NCI-H1105 treated with DMSO at 0.1 percent for 48 hours (cell line): ENCODE measurements around the gene INTS4.
"Not testable (repeated sequence)": the region's sequence is repeated elsewhere in the genome, so short reads cannot be mapped to it uniquely, and the experiment has no call there.

ENCODE experiments used
- DNase-seq: peaks from one replicate; lab custom pipeline; 2025; lab: John Stamatoyannopoulos, UW

INTS4 gene, protein sequence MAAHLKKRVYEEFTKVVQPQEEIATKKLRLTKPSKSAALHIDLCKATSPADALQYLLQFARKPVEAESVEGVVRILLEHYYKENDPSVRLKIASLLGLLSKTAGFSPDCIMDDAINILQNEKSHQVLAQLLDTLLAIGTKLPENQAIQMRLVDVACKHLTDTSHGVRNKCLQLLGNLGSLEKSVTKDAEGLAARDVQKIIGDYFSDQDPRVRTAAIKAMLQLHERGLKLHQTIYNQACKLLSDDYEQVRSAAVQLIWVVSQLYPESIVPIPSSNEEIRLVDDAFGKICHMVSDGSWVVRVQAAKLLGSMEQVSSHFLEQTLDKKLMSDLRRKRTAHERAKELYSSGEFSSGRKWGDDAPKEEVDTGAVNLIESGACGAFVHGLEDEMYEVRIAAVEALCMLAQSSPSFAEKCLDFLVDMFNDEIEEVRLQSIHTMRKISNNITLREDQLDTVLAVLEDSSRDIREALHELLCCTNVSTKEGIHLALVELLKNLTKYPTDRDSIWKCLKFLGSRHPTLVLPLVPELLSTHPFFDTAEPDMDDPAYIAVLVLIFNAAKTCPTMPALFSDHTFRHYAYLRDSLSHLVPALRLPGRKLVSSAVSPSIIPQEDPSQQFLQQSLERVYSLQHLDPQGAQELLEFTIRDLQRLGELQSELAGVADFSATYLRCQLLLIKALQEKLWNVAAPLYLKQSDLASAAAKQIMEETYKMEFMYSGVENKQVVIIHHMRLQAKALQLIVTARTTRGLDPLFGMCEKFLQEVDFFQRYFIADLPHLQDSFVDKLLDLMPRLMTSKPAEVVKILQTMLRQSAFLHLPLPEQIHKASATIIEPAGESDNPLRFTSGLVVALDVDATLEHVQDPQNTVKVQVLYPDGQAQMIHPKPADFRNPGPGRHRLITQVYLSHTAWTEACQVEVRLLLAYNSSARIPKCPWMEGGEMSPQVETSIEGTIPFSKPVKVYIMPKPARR

DNA sequence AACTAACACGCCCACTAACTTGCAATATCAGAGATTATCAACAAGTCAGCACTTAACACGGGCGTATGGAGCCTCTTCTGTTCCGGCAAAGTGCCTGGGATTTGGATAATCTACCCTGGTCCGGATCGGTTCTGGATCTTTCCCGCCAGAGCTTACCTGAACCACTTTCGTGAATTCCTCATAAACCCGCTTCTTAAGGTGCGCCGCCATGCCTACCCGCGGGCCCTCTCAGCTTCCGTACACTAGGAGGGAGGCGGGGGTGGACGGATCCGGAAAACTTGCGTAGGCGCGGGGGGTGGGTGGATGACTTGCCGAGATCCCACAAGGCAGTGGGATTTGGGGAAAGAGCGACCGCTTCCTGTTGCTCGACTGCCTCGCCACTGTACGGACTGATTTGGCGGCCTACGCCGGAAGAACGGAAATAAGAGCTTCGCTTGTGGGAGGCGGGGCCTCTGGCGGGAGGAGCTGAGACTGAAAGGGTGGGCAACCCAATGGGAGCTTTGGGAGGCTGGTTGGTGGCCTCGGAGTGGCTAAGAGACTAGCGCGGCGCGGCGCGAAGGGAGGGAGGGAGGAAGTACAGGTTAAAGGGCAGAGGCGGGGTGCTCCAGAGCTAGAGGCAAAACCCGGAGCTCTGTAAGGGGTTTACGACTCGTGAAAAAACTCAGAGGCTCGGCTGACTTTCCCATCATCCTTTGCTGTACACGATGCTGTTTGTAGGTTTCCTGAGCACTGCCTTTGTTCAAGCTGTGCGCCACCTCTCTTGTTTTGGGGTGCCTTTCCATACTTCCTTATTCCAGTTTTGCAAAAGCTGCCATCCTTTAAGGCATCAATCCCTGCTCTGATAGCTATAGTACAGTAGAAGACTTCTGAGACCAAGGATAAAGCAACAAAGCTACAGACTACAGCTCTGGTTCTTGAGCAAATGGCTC lies at the start of gene INTS4:
TSS of gene INTS4 (minus strand) at position 235 of the 929 bp plus-strand sequence. CDS start at position 210, 25 bp downstream.
- DNase-seq = peak; percentile 100

DNA sequence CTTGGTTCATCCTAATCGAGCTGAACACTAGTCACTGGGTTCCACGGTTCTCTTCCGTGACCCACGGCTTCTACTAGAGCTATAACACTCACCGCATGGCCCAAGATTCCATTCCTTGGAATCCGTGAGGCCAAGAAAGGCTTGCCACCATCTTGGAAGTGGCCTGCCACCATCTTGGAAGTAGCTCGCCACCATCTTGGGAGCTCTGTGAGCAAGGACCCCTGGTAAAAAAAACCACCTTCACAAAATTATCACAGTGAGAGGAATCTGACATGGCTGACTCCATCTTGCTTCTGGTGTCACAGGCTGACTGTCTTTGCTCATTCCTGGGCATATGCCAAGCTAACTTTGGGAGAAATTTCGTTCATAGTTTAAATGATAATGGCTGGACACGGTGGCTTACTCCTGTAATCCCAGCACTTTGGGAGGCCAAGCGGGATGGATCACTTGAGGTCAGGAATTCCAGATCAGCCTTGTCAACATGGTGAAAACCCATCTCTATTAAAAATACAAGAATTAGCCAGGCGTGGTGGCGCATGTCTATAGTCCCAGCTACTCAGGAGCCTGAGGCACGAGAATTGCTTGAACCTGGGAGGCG lies 47.5 kb upstream of the INTS4 start:
- no peak for DNase-seq

DNA sequence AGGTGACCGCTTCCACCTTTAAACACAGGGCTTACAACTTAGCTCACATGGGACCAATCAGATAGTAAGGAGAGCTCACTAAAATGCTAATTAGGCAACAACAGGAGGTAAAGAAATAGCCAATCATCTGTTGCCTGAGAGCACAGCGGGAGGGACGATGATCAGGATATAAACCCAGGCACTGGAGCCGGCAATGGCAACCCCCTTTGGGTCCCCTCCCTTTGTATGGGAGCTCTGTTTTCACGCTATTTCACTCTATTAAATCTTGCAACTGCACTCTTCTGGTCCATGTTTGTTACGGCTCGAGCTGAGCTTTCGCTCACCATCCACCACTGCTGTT lies 46.9 kb upstream of the INTS4 start:
- not testable (repeated sequence) for DNase-seq

DNA sequence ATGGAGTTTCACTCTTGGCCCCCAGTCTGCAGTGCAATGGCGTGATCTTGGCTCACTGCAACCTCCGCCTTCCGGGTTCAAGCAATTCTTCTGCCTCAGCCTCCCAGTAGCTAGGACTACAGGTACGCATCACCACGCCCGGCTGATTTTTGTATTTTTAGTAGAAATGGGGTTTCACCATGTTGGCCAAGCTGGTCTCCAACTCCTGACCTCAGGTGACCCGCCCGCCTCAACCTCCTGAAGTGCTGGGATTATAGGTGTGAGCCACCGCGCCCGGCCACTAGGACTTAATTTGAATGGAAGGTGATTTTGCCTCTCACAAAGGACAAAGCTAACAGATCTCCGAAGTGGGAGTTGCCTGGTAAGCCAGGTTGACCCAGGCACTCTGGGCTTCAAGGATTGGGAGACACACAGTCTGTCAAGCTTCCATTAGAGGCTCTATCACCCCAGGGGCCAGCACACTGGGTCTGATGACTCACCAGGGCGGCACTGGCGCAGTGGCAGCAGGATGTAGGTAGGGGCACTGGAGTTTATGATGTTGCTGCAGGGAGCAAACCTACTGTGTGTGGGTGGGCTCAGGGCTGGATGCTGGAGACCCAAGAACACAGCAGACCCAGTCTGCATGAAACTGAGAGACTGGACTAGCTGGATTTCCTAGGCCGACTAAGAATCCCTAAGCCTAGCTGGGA lies 46.4 kb upstream of the INTS4 start:
- no peak for DNase-seq

DNA sequence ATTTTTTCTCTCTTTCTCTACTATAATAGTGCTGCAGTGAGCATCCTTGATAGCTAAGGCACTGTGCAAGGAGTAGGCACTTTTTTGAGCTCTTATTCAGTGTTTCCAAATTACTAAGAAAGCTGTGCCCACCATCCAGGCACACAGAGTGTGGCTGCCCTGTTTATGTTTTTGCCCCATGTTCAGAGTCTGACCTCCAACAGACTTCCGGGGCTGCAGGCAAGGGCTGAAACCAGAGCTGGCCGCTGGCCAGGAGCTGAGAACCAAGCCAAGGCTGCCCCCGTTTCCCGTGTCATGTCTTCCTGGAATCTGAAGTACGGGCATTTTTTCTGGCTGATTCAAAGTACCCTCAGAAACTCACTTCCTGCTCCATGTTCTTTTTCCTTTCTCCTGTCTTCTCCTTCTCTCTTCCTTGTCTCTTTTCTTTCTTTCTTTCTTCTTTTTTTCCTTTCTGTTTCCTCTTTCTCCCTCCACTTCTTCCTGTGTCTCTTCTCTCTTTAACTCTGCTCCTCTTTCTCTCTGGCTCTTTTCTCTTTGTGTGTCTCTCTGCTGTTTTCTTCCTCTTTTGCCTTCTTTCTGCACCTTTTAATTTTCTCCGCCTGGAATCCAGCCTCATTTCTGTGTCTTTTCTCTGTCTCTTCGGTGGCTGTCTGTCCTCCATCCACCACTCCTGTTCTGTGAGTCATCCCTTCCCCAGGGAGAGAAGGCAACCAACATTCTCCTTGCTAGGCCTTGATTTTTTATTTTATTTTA lies 45.6 kb upstream of the INTS4 start:
- DNase-seq = peak; percentile 83

DNA sequence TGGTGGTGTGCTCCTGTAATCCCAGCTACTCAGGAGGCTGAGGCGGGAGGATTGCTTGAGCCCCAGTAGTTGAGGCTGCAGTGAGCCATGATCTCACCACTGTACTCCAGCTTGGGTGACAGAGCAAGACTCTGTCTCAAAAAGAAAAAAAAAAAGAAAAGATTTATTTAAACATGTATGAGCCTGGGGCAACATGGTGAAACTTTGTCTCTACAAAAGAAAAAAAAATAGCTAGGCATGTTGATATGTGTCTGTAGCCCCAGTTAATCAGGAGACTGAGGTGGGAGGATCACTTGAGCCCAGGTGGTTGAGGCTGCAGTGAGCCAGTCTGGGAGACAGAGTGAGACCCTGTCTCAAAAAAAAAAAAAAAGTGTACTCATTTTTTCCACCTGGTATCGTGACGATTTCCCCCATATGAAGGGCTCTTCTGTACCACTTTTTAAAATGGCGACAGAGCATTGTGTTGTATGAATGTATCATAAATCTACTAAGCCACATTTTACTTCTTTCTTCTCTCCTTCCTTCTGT lies 45.0 kb upstream of the INTS4 start:
- peak; percentile 61 for DNase-seq

DNA sequence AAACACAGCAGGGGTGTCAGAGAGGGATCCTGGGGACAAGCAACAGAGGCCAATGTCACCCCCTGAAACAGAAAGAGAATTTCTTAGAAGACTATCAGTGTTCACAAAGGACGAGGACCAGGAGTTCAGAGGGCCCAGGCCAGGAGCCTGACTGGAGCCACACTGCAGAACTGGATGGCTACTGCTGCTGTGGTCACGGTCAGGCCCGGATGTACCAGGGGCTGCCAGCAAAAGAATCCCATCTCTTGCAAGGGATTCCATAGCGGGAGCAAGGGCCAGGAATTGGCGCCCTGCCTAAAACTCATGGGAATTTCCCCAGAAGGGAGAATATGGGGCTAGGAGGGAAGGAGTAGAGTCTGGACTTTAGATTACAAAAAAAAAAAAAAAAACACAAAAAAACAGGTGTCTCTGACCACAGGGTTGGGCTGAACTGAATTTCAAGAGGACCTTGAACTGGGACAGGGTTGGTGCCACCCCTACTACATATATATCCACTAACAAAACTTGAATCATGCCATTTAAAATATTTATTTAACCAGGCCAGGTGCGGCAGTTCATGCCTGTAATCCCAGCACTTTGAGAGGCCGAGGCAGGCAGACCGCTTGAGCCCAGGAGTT lies 44.3 kb upstream of the INTS4 start:
- no peak for DNase-seq

DNA sequence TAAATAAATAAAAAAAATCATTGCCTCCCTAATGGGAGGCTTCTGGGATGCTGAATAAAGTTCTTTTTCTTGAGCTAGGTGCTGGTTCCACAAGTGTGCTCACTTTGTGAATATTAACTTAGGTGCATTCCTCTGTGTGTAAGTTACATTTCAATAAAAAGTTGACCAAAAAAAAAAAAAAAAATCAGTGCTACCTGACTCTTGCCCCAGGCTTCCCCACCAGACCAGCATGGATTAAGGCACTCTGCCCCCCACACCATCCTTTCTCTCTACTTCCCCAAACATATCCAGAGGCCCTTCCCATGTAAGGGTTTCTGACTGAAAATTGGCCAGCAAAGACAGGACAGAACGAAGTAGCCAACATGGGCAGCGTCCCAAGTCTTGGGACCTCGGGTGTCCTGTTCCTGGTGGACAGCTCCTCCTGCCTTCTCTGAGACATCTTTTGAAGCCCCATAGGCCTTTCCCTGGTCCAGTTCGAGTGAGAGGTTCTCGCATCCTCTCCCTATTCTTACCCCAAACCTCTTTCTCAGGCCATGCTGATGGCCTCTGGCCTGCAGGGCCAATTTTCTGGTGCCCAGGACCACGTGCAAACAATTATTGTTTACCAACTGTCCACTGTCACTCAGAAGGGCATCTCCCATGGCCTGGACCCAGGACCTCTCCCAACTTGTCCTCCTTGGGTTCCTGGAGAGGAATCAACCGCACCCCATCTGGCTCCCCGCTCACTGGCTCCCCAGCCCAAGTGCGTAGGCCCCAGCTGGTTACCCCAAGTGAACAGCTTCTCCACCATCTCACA lies 43.6 kb upstream of the INTS4 start:
- no peak for DNase-seq

DNA sequence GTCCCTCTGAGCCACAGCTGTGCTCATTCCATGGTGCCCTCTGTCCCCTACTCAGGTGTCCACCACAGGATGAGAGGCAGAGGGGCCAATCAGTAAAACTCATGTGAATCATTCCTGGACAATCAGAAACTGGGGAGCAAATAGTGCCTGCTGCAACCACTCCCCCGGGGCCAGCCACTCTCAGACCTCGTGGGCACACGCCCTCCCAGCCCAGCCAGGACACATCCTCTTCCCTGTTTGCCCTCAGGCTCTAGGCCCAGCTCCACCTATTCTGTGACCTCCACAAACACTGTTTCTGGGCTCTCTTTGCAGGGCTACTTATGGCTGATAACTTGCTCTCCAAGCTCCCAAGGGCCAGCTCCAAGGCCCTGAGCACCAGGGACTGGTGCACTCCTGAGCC lies 42.6 kb upstream of the INTS4 start:
- DNase-seq = no peak

DNA sequence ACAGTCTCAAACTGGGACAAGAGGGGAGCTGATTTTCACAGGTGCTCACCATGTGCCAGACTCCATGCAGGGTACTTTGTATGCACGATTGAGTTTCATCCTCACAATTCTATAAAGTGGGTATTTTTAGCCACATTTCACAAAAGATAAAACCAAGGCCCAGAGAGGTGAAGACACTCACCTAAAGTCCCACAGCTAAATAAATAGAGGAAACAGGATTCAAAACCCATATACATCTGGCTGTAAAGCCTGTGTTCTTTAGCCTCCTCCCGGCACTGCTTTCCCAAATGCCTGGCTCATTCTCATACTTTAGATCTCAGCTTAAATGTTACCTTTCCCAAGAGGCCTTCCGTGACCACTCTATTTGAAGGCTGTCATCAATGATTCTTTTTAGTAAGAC lies 41.8 kb upstream of the INTS4 start:
- no peak for DNase-seq

DNA sequence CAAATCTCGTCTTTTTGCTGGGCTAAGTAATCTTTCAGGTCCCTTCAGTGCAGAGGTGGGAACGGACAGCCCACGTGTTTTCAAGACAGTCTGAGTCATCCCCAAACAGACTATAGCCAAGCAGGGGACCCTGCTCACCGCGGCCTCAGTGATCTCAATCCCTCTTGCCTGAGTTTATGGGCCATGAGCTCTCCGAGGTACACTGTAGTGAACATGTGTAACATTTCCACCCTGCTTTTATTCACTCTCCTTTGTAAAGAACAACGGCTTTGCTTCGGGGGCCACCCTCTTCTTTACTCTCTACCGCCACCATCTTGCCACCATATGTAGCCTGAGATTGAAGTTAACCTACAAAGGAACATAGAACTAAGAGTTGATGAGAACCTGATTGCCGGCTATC lies 40.2 kb upstream of the INTS4 start:
- no peak for DNase-seq

DNA sequence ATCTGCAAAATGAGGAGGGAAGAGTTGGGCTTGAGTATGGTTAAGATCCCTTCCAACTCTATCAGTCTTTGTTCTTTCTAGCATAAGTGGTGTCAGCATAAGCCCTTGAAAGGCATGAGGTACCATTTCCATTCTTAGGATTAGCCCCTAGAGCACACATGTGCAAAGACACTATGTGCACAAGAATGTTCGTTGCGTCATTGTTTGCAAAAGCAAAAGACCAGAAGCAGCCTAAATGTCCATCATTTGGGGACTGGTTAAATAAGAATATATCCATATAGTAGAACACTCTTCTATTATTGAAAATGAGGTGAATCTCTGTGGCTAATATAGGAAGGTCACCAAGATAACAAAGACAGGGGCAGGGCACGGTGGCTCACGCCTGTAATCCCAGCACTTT lies 38.6 kb upstream of the INTS4 start:
- no peak for DNase-seq

DNA sequence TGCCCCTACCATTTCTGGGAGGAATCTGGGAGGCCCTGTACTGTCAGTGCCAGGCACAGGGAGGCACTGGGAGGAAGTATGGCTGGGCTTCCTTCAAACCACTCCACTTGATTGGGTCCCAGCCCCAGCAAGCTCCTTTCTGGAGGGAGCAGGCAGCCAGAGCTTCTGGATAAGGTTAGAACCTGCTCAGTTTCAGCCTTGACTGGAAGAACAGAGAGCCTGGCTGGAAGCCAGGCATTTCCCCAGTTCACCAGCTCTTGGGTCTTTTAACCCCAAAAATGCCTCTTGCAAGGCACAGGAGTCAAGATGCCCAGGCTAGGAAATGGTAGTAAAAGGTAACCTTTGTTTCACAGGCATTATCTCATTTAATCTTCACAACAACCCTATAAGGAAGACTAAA lies 37.6 kb upstream of the INTS4 start:
- DNase-seq = peak; percentile 38

DNA sequence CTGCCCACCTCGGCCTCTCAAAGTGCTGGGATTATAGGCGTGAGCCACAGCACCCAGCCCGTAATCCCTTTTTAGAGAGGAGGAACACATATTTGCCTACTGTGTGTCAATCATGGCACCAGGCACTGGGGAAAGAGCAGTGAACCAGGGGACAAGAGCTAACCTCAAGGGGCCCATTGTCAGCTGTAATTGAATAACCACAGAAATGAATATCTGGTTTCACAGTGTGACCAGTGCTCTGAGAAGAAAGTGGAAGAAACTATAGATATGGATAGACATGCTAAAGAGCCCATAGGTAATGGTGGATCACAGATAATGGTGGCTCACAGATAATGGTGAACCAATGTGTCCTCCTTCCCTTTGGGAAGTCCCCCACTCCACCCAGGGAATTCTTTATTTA lies 37.2 kb upstream of the INTS4 start:
- DNase-seq = no peak

DNA sequence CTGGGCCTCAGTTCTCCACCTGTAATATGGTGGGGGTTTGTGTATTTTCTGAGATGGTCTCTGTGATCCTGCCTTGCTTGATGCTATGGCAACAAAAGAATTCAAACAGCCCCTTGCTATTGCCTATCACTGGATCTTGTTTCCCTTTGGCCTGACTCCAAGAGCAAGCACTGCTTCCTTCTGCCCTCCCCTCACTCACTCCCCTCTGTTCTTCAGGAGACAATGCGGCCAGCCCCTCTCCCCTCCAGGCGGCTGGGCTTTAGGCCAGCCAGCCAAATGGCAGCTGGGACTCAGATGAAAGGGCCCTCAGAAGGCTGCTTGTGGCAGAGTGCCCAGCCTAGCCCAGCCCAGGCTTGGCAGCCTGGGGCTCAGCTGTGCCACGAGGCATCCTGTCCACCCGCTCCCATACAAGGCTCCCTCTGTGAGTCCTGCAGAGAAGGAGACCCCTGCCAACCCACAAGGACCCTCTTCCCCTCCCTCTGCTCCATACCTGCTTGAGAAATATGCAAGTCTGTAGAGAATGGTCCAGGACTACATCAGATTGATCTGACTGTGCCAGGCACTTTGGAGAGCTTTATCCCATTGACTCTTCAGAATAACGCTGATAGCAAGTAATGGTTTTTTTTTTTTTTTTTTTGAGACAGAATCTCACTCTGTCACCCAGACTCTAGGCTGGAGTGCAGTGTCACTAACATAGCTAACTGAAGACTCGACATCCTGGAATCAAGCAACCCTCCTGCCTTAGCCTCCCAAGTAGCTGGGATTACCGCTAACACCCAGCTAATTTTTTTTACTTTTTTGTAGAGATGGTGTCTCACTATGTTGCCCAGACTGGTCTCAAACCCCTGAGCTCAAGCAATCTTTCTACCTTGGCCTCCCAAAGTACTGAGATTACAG lies 36.2 kb upstream of the INTS4 start:
- DNase-seq = peak; percentile 99

DNA sequence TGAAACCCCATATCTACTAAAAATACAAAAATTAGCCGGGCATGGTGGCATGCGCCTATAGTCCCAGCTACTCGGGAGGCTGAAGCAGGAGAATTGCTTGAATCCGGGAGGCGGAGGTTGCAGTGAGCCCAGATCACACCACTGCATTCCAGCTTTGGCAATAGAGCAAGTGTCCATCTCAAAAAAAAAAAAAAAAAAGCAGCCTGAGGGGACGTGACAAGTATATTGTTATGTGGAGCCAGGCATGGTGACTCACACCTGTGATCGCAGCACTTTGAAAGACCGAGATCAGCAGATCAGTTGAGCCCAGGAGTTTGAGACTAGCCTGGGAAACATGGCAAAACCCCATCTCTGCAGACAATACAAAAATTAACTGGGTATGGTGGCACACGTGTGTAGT lies 34.0 kb upstream of the INTS4 start:
- DNase-seq = not testable (repeated sequence)

DNA sequence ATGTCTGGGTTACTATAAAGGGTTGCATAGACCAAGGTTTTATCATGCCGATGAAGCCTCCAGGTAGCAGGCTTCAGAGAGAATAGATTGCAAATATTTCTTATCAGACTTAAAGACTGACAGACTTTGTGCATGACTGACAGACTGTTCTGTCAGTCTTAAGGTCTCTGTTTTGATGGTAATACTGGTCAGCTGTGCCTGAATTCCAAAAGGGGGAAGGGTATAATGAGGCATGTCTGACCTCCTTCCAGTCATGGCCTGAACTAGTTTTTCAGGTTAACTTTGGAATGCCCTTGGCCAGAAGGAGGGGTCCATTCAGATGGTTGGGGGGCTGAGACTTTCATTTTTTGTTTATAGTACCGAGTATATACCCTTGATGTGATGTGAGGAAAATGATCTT lies 33.3 kb upstream of the INTS4 start:
- no peak for DNase-seq

DNA sequence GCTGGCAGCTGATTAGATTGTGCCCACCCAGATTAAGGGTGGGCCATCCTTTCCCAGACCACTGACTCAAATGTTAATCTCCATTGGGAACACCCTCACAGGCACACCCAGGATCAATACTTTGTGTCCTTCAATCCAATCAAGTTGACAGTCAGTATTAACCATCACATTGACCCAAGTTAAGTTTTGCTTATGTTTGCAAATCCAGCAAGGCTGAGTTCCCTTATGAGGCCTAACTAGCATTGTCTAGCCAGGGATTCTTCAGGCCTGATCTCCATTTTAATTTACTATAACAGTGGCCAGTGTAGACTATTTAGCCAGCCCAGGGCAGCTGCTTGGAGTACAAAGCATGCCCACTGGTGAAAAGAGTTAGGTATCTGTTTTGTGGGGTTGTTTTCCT lies 30.9 kb upstream of the INTS4 start:
- no peak for DNase-seq
